DOHH2 (cell line): Measurements from ENCODE around the gene OTP.

Source experiments
- H3F3A ChIP-seq: fragments of 200-600 bp; sonication (generic), shearing (Covaris generic); 2 replicates; pipeline ENCODE4 v1.6.0; 2016; ENCODE audit warnings: antibody characterized with exemption, mild to moderate bottlenecking; ENCODE audit not compliant: control insufficient read depth, insufficient read depth
- H3K27ac ChIP-seq: fragments of 200-600 bp; sonication (generic); 2 replicates; pipeline ENCODE4 v1.5.1; 2014; ENCODE audit warnings: low read depth, mild to moderate bottlenecking, low read length, moderate library complexity
- H3K27me3 ChIP-seq: fragments of 200-600 bp; sonication (generic); 2 replicates; pipeline ENCODE4 v1.6.1; 2014; ENCODE audit warnings: mild to moderate bottlenecking, low read length, mixed read lengths; ENCODE audit not compliant: control insufficient read depth
- H3K36me3 ChIP-seq: fragments of 200-600 bp; sonication (generic); 2 replicates; pipeline ENCODE4 v1.6.1; 2014; ENCODE audit warnings: mild to moderate bottlenecking, low read length, moderate library complexity, mixed read lengths; ENCODE audit not compliant: control insufficient read depth
- H3K4me1 ChIP-seq: fragments of 200-600 bp; sonication (generic); 2 replicates; pipeline ENCODE4 v1.6.1; 2014; ENCODE audit warnings: mild to moderate bottlenecking, low read length, mixed read lengths; ENCODE audit not compliant: control insufficient read depth
- H3K4me2 ChIP-seq: fragments of 200-600 bp; sonication (generic); 2 replicates; pipeline ENCODE4 v1.6.0; 2014; ENCODE audit warnings: mild to moderate bottlenecking, low read length, moderate library complexity
- H3K4me3 ChIP-seq: fragments of 200-600 bp; sonication (generic); 2 replicates; pipeline ENCODE4 v1.5.1; 2014; ENCODE audit warnings: mild to moderate bottlenecking, low read length, mixed read lengths
- H3K79me2 ChIP-seq: fragments of 200-600 bp; sonication (generic); 2 replicates; pipeline ENCODE4 v1.6.1; 2014; ENCODE audit warnings: mild to moderate bottlenecking, low read length, mixed read lengths; ENCODE audit not compliant: control insufficient read depth
- H3K9me2 ChIP-seq: fragments of 200-600 bp; sonication (generic); replicated peaks from 2 replicates; pipeline ENCODE4 v1.6.1; 2014; ENCODE audit warnings: mild to moderate bottlenecking, low read length, mixed read lengths; ENCODE audit not compliant: control insufficient read depth
- H3K9me3 ChIP-seq: fragments of 200-600 bp; sonication (generic); 2 replicates; pipeline ENCODE4 v1.6.1; 2014; ENCODE audit warnings: antibody characterized with exemption, low read length, mixed read lengths; ENCODE audit not compliant: control insufficient read depth, insufficient read depth
- H4K20me1 ChIP-seq: fragments of 200-600 bp; sonication (generic); 2 replicates; pipeline ENCODE4 v1.6.0; 2014; ENCODE audit warnings: low read depth, mild to moderate bottlenecking, antibody characterized with exemption, low read length, moderate library complexity; ENCODE audit not compliant: control insufficient read depth, insufficient read depth
- CTCF ChIP-seq: fragments of 200-600 bp; sonication (generic); IDR thresholded peaks from one replicate; pipeline ENCODE4 v1.5.1; 2014; ENCODE audit warnings: antibody characterized with exemption, mild to moderate bottlenecking, low read depth, low read length; ENCODE audit not compliant: poor library complexity, severe bottlenecking
- EZH2phosphoT487 ChIP-seq: fragments of 200-600 bp; sonication (generic); IDR thresholded peaks from 2 replicates; pipeline ENCODE4 v1.6.1; 2017; ENCODE audit warnings: borderline replicate concordance, mild to moderate bottlenecking, antibody characterized with exemption, low read length, moderate library complexity, mixed read lengths

OTP gene

GRCh38 chr5:77628840-77629508 is 9.5 kb downstream of the OTP start:
- Histone ChIP-seq H3K4me2 (no peak overlapping the region), H4K20me1 (no peaks in the 10 kb centered on the region), H3K9me3 (no peaks in the 10 kb centered on the region), H3K4me3 (no peak overlapping the region), H3K27ac (no peak overlapping the region), H3K27me3 (peaks cover 51% of the 10 kb centered on the region), H3K9me2 (no peaks in the 10 kb centered on the region), H3K79me2 (no peaks in the 10 kb centered on the region), H3K36me3 (no peaks in the 10 kb centered on the region), H3F3A (no peaks in the 10 kb centered on the region), H3K4me1 (peaks cover 9% of the 10 kb centered on the region; the same call in 1 of the 2 replicates)
- TF ChIP-seq EZH2phosphoT487 (no peak), CTCF (peak; percentile 14)

- no peak for TF ChIP-seq EZH2phosphoT487
- TF ChIP-seq CTCF: no peak
- Histone ChIP-seq H3K4me1 (peaks cover 9% of the 10 kb centered on the region; the same call in 1 of the 2 replicates), H4K20me1 (no peaks in the 10 kb centered on the region), H3K36me3 (no peaks in the 10 kb centered on the region), H3K9me2 (no peaks in the 10 kb centered on the region), H3K4me3 (no peak overlapping the region), H3F3A (no peaks in the 10 kb centered on the region), H3K27ac (no peak overlapping the region), H3K9me3 (no peaks in the 10 kb centered on the region), H3K79me2 (no peaks in the 10 kb centered on the region), H3K27me3 (peaks cover 45% of the 10 kb centered on the region), H3K4me2 (no peak overlapping the region)
Measured at GRCh38 chr5:77627869-77628674, 10.4 kb downstream of the OTP start.

DNA sequence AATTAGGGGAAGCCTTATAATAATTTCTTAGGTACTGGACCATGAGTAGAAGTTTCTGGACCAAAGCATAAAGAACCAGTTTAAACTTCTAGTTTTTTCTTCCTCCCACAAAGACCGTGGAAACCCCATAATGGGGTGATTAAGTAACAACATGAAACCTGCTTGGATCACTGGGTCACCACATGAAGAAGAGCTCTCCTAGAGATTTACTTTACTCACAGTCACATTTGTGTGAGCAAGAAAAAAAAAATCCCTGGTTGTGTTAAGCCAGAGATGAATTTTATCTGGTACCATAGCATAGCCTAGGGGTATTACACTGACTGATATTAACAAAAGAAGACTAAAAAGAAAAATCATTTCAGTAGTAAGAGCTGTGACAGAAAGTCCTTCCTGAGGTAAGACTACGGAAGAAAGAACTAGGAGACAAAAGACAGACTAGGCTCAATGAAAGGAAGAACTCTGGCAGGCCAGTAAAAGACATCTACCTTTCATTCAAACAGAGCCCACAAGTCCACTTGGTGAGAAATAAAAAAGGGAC is 15.2 kb downstream of the OTP start:
- TF ChIP-seq CTCF (no peak), EZH2phosphoT487 (no peak)
- Histone ChIP-seq H3K9me2 (no peaks in the 10 kb centered on the region), H3F3A (no peaks in the 10 kb centered on the region), H3K27me3 (peaks cover 27% of the 10 kb centered on the region), H3K4me3 (no peak overlapping the region), H3K79me2 (no peaks in the 10 kb centered on the region), H3K4me1 (no peaks in the 10 kb centered on the region), H3K9me3 (no peaks in the 10 kb centered on the region), H3K27ac (no peak overlapping the region), H3K36me3 (no peaks in the 10 kb centered on the region), H4K20me1 (no peaks in the 10 kb centered on the region), H3K4me2 (no peak overlapping the region)
